HUES48 (cell line): ENCODE results near the gene ACOT9.

Experiments
- H3K27ac ChIP-seq: one replicate; pipeline ENCODE4 v1.7.0; 2013; ENCODE audit warnings: low read depth, low read length, inconsistent platforms
- H3K27me3 ChIP-seq: 2 replicates; pipeline ENCODE4 v1.6.1; 2013; ENCODE audit warnings: mild to moderate bottlenecking, low read length; ENCODE audit not compliant: control insufficient read depth, insufficient read depth
- H3K36me3 ChIP-seq: 2 replicates; pipeline ENCODE4 v1.6.1; 2013; ENCODE audit warnings: low read length; ENCODE audit not compliant: control insufficient read depth, insufficient read depth
- H3K4me1 ChIP-seq: 2 replicates; pipeline ENCODE4 v1.6.1; 2013; ENCODE audit warnings: mild to moderate bottlenecking, low read length; ENCODE audit not compliant: control insufficient read depth, insufficient read depth
- H3K4me3 ChIP-seq: 2 replicates; pipeline ENCODE4 v1.5.1; 2013; ENCODE audit warnings: mild to moderate bottlenecking, low read depth, low read length
- H3K9ac ChIP-seq: 2 replicates; pipeline ENCODE4 v1.6.1; 2013; ENCODE audit warnings: mild to moderate bottlenecking, low read depth, low read length, moderate library complexity
- H3K9me3 ChIP-seq: 2 replicates; pipeline ENCODE4 v1.6.1; 2013; ENCODE audit warnings: low read length; ENCODE audit not compliant: control insufficient read depth, insufficient read depth

The ACOT9 gene, protein sequence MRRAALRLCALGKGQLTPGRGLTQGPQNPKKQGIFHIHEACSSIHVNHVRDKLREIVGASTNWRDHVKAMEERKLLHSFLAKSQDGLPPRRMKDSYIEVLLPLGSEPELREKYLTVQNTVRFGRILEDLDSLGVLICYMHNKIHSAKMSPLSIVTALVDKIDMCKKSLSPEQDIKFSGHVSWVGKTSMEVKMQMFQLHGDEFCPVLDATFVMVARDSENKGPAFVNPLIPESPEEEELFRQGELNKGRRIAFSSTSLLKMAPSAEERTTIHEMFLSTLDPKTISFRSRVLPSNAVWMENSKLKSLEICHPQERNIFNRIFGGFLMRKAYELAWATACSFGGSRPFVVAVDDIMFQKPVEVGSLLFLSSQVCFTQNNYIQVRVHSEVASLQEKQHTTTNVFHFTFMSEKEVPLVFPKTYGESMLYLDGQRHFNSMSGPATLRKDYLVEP

DNA sequence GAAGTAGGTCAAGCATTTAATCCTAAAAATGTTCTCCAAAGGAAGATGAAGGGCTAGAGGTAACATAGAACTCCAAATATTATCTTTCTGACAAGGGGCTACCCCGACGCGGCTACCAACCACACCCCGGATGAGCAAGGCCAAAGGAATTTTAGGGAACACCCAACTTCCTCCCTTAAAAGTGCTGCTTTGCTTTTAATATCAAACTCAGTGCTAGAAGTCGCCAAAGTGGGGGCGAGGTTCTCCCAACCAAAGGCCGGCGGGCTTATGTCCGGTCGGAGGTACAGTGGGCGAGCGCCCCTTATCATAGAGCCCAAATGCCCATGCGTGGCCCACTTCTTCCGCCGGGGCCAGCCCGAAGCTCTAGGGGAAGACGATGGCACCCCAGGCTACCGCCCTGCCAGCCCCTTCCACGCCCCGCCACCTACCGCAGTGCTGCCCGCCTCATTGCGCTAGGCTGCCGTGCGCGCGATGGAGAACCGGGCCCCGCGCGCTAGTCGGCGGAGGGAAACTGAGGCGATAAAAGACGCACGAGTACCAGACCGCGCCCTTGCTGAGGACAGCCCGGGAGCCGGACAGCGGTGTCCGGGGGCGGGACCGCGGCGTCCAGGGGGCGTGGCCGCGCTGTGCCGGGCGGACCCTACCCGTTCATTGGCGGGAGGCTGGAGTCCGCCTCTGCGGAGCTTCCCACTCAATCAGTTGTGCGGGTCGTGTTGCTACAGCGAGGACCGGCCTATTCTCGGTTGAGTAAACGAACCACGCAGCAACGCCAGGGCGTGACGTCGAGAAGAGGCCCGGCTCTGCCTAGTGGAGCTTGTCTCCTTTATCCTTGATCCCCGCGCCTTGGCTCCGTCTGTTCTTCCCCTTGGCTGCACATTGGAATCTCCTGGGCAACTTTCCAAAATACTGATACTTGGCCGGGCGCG, at the start of gene ACOT9:
Gene ACOT9, minus strand, starts transcription at position 580 of the 926 bp plus-strand sequence. Its CDS starts 132 bp downstream, at position 448.
- Histone ChIP-seq H3K4me3 (peak within 1 kb of the TSS; percentile 85), H3K9ac (peak within 1 kb of the TSS; percentile 85), H3K27ac (peak within 1 kb of the TSS; percentile 79), H3K4me1 (no peaks in the 10 kb centered on the region; the same call in 1 of the 2 replicates), H3K36me3 (no peaks in the 10 kb centered on the region), H3K9me3 (no peaks in the 10 kb centered on the region), H3K27me3 (no peaks in the 10 kb centered on the region)

- Histone ChIP-seq H3K36me3 (peaks cover 12% of the 10 kb centered on the region), H3K9ac (no peak overlapping the region), H3K4me1 (peaks cover 14% of the 10 kb centered on the region; the same call in 1 of the 2 replicates), H3K4me3 (no peak overlapping the region), H3K27ac (no peak overlapping the region), H3K9me3 (no peaks in the 10 kb centered on the region), H3K27me3 (no peaks in the 10 kb centered on the region)
Measured at GRCh38 chrX:23790155-23790497, 47.0 kb upstream of the ACOT9 start.

DNA sequence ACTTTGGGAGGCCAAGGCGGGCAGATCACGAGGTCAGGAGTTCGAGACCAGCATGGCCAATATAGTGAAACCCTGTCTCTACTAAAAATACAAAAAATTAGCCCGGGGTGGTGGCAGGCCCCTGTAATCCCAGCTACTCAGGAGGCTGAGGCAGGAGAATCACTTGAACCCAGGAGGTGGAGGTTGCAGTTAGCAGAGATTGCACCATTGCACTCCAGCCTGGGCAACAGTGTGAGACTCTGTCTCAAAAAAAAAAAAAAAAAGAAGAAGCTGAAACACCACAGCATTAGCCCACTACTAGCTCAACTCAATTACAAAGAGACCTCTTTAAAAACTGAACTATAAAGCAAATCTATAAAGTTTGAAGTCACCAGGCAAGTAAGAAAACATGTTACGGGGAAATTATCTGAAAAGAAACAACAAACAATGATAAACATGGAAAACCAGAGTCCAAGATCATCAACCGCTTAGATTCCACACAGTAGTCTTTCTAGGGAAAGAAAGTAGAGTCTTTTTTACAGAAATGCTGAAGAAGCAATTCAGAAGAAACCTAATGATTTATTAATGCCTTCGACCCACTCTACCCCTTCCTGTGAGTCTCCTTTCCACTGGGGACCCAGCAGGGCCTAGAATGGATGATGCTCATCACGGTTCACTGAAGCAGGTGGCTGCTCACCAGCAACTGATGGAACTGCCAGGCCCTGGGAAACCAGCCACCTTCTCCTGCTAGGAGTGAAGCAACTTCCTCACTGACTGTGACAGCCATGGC, 46.5 kb upstream of the ACOT9 start:
- Histone ChIP-seq H3K9ac (no peak overlapping the region), H3K36me3 (peaks cover 18% of the 10 kb centered on the region), H3K4me1 (peaks cover 10% of the 10 kb centered on the region; the same call in 1 of the 2 replicates), H3K27me3 (no peaks in the 10 kb centered on the region), H3K4me3 (no peak overlapping the region), H3K27ac (no peak overlapping the region), H3K9me3 (no peaks in the 10 kb centered on the region)

DNA sequence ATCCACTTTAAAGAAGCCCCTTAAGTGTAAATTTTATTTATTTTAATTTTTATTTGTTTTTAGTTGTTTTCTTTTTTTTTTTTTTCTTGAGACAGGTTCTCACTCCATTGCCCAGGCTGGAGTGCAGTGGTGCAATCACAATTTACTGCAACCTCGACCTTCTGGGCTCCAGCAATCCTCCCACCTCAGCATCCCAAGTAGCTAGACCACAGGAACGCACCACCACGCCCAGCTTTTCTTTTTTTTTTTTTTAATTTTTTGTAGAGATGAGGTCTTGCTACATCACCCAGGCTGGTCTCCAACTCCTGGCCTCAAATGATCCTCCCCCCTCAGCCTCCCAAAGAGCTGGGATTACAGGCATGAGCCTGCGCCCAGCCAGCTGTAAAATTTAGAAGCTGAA, 45.9 kb upstream of the ACOT9 start:
- Histone ChIP-seq H3K27me3 (no peaks in the 10 kb centered on the region), H3K9ac (no peak overlapping the region), H3K4me3 (no peak overlapping the region), H3K4me1 (peaks cover 13% of the 10 kb centered on the region; the same call in 1 of the 2 replicates), H3K9me3 (no peaks in the 10 kb centered on the region), H3K36me3 (peaks cover 18% of the 10 kb centered on the region), H3K27ac (no peak overlapping the region)

GRCh38 chrX:23788521-23788920, 45.4 kb upstream of the ACOT9 start:
- Histone ChIP-seq H3K4me3 (no peak overlapping the region), H3K27ac (no peak overlapping the region), H3K4me1 (peaks cover 16% of the 10 kb centered on the region; the same call in 1 of the 2 replicates)

DNA sequence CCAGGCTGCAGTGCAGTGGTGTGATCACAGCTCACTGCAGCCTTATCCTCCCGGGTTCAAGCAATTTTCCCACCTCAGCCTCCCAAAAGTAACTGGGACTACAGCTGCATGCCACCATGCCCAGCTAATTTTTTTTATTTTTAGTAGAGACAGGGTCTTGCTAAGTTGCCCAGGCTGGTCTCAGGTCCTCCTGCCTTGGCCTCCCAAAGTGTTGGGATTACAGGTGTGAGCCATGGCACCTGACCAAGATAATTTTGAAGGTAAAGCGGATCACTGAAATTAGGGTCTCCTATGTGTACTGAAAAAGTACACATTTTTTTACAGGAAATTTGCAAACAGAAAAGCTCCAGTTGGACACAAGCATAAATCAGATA, 44.7 kb upstream of the ACOT9 start:
- H3K4me1 ChIP-seq: peaks cover 11% of the 10 kb centered on the region; the same call in 1 of the 2 replicates
- peaks cover 18% of the 10 kb centered on the region for H3K36me3 ChIP-seq
- no peak overlapping the region for H3K9ac ChIP-seq

More at GRCh38 chrX:23788521-23788920, 45.4 kb upstream of the ACOT9 start:
- Histone ChIP-seq H3K9me3 (no peaks in the 10 kb centered on the region), H3K9ac (no peak overlapping the region), H3K27me3 (no peaks in the 10 kb centered on the region), H3K36me3 (peaks cover 18% of the 10 kb centered on the region)

GRCh38 chrX:23786268-23786815, 43.3 kb upstream of the ACOT9 start:
- H3K9me3 ChIP-seq: no peaks in the 10 kb centered on the region
- no peak overlapping the region for H3K9ac ChIP-seq
- peaks cover 19% of the 10 kb centered on the region for H3K4me1 ChIP-seq
- no peak overlapping the region for H3K4me3 ChIP-seq
- no peak overlapping the region for H3K27ac ChIP-seq
- H3K36me3 ChIP-seq: peaks cover 18% of the 10 kb centered on the region
- H3K27me3 ChIP-seq: no peaks in the 10 kb centered on the region

More for the DNA sequence above, 44.7 kb upstream of the ACOT9 start:
- H3K27me3 ChIP-seq: no peaks in the 10 kb centered on the region
- H3K4me3 ChIP-seq: no peak overlapping the region
- no peaks in the 10 kb centered on the region for H3K9me3 ChIP-seq
- no peak overlapping the region for H3K27ac ChIP-seq

DNA sequence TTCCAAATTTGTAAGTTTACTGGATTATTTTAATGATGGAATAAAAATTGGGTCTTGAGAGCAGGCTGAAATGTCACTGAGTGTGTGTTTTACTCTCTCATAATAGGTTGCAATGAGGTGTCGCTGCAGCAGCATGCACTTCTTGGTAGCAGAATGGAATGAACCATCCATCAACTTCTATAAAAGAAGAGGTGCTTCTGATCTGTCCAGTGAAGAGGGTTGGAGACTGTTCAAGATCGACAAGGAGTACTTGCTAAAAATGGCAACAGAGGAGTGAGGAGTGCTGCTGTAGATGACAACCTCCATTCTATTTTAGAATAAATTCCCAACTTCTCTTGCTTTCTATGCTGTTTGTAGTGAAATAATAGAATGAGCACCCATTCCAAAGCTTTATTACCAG, 42.5 kb upstream of the ACOT9 start:
- H3K9ac ChIP-seq: no peak overlapping the region
- H3K4me3 ChIP-seq: no peak overlapping the region
- H3K27me3 ChIP-seq: no peaks in the 10 kb centered on the region
- peaks cover 18% of the 10 kb centered on the region for H3K36me3 ChIP-seq
- peaks cover 19% of the 10 kb centered on the region for H3K4me1 ChIP-seq
- no peak overlapping the region for H3K27ac ChIP-seq
- H3K9me3 ChIP-seq: no peaks in the 10 kb centered on the region

DNA sequence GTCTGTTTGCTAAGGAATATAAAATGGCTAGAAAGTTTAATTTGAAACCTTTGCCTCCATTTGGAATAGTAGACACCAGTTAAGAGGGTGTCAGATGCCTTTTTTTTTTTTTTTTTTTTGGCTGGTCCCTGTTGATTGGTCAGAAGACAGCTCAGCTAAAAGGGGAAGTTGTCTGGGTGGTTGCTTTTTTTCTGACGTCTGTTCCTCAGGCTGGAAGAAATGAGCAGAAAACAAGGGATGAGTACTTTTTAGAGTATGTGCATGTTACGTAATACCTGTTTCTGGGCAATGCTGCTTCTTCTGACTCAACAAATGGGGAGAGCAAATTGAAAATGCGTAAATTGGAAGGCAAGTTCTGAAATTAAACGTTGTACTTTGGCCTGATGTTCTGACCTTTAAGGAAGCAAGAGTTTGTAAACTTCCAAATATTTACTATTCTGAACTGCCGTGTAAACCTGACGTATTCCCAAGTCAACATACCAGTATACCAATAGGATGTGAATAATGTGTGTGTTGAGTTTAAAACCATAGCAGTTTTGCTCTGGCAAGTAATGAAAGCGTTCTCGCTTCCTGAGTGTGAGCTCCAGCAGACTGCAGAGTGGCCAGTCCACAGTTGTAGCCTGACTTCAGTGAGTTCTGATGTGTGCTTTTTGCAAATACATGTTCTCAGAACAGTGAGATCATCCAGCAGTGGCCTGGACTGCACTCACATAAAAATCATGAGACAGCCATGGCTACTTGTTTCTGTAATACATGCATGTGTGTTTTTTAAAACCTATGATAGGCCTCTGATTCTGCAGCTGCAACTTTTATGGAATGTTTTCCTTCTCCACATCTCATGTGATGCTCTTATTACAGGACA, 41.6 kb upstream of the ACOT9 start:
- Histone ChIP-seq H3K27ac (no peak overlapping the region), H3K9ac (no peak overlapping the region)

More for the DNA sequence above, 41.6 kb upstream of the ACOT9 start:
- H3K27me3 ChIP-seq: no peaks in the 10 kb centered on the region
- H3K9me3 ChIP-seq: no peaks in the 10 kb centered on the region
- H3K4me3 ChIP-seq: peak overlapping the region; percentile 79
- H3K36me3 ChIP-seq: peaks cover 18% of the 10 kb centered on the region
- peaks cover 19% of the 10 kb centered on the region for H3K4me1 ChIP-seq
